ENCODE results near the gene FAIM2. TPM values are rescaled to one million over a fixed set of nuclear protein-coding genes. Genes with fewer than 3 reads are reported as not detected.
"Not testable (repeated sequence)": the region's sequence is repeated elsewhere in the genome, so short reads cannot be mapped to it uniquely, and the experiment has no call there.

FAIM2 gene
- total RNA-seq, 2 donors from 2014 or later, result 0.05 to 0.68 TPM

GRCh38 chr12:49881415-49882247 is 22.1 kb downstream of the FAIM2 start:
- Mint-ChIP-seq H3K36me3 (ENCODE audit: low read depth) (no peaks in the 10 kb centered on the region), H3K27ac (peak overlapping the region; percentile 8), H3K27me3 (peaks cover 15% of the 10 kb centered on the region), H3K4me1 (peaks cover 7% of the 10 kb centered on the region), H3K4me3 (no peak overlapping the region)
- no peaks in the 10 kb centered on the region for H3K9me3 ChIP-seq (ENCODE audit: control insufficient read depth, low read length, poor library complexity, severe bottlenecking)
- ATAC-seq (no peak), DNase-seq (no peak)

GRCh38 chr12:49880756-49881414 is 22.8 kb downstream of the FAIM2 start:
- Mint-ChIP-seq H3K4me3 (no peak overlapping the region), H3K36me3 (ENCODE audit: low read depth) (no peaks in the 10 kb centered on the region), H3K27me3 (peaks cover 13% of the 10 kb centered on the region), H3K27ac (no peak overlapping the region), H3K4me1 (peaks cover 7% of the 10 kb centered on the region)
- no peaks in the 10 kb centered on the region for H3K9me3 ChIP-seq (ENCODE audit: control insufficient read depth, low read length, poor library complexity, severe bottlenecking)
- ATAC-seq, result no peak
- no peak for DNase-seq

- not testable (repeated sequence) for H3K27ac Mint-ChIP-seq, H3K4me3 Mint-ChIP-seq
These were observed 24.6 kb downstream of the FAIM2 start for GRCh38 chr12:49879065-49879464.

GRCh38 chr12:49878021-49878420 is 25.7 kb downstream of the FAIM2 start:
- DNase-seq (no peak), ATAC-seq (no peak)
- no peak overlapping the region for H3K4me3 Mint-ChIP-seq
- no peak overlapping the region for H3K27ac Mint-ChIP-seq
- H3K4me1 Mint-ChIP-seq, result peaks cover 7% of the 10 kb centered on the region
- H3K9me3 ChIP-seq (ENCODE audit: control insufficient read depth, low read length, poor library complexity, severe bottlenecking), result no peaks in the 10 kb centered on the region
- H3K36me3 Mint-ChIP-seq (ENCODE audit: low read depth), result no peaks in the 10 kb centered on the region
- no peaks in the 10 kb centered on the region for H3K27me3 Mint-ChIP-seq

More at GRCh38 chr12:49879065-49879464, 24.6 kb downstream of the FAIM2 start:
- not testable (repeated sequence) for H3K9me3 ChIP-seq (ENCODE audit: control insufficient read depth, low read length, poor library complexity, severe bottlenecking); H3K27me3 Mint-ChIP-seq; DNase-seq; H3K36me3 Mint-ChIP-seq (ENCODE audit: low read depth); ATAC-seq; H3K4me1 Mint-ChIP-seq

- ATAC-seq (no peak), DNase-seq (no peak)
- Mint-ChIP-seq H3K4me3 (no peak overlapping the region), H3K4me1 (peaks cover 4% of the 10 kb centered on the region), H3K27ac (no peak overlapping the region), H3K36me3 (ENCODE audit: low read depth) (no peaks in the 10 kb centered on the region), H3K27me3 (no peaks in the 10 kb centered on the region)
- no peaks in the 10 kb centered on the region for H3K9me3 ChIP-seq (ENCODE audit: control insufficient read depth, low read length, poor library complexity, severe bottlenecking)
These were observed 26.6 kb downstream of the FAIM2 start for GRCh38 chr12:49877066-49877465.

GRCh38 chr12:49876070-49876469 is 27.6 kb downstream of the FAIM2 start:
- no peak for ATAC-seq
- Mint-ChIP-seq H3K27ac (no peak overlapping the region), H3K4me3 (no peak overlapping the region), H3K4me1 (peaks cover 4% of the 10 kb centered on the region), H3K27me3 (no peaks in the 10 kb centered on the region), H3K36me3 (ENCODE audit: low read depth) (no peaks in the 10 kb centered on the region)
- no peak for DNase-seq
- no peaks in the 10 kb centered on the region for H3K9me3 ChIP-seq (ENCODE audit: control insufficient read depth, low read length, poor library complexity, severe bottlenecking)

GRCh38 chr12:49875115-49875720 is 28.5 kb downstream of the FAIM2 start:
- no peak for ATAC-seq
- H3K9me3 ChIP-seq (ENCODE audit: control insufficient read depth, low read length, poor library complexity, severe bottlenecking), result no peaks in the 10 kb centered on the region
- H3K36me3 Mint-ChIP-seq (ENCODE audit: low read depth), result no peaks in the 10 kb centered on the region
- H3K27ac Mint-ChIP-seq, result no peak overlapping the region
- H3K27me3 Mint-ChIP-seq, result no peaks in the 10 kb centered on the region
- H3K4me1 Mint-ChIP-seq, result no peaks in the 10 kb centered on the region
- DNase-seq, result no peak
- H3K4me3 Mint-ChIP-seq, result no peak overlapping the region

GRCh38 chr12:49874142-49874897 is 29.4 kb downstream of the FAIM2 start:
- DNase-seq (no peak), ATAC-seq (no peak)
- Mint-ChIP-seq H3K4me1 (no peaks in the 10 kb centered on the region), H3K4me3 (no peak overlapping the region), H3K27me3 (no peaks in the 10 kb centered on the region), H3K27ac (no peak overlapping the region), H3K36me3 (ENCODE audit: low read depth) (no peaks in the 10 kb centered on the region)
- H3K9me3 ChIP-seq (ENCODE audit: control insufficient read depth, low read length, poor library complexity, severe bottlenecking), result no peaks in the 10 kb centered on the region

GRCh38 chr12:49873361-49873934 is 30.3 kb downstream of the FAIM2 start:
- no peak overlapping the region for H3K27ac Mint-ChIP-seq
- H3K27me3 Mint-ChIP-seq, result no peaks in the 10 kb centered on the region
- no peak overlapping the region for H3K4me3 Mint-ChIP-seq
- H3K36me3 Mint-ChIP-seq (ENCODE audit: low read depth), result no peaks in the 10 kb centered on the region
- no peak for ATAC-seq
- no peak for DNase-seq
- H3K9me3 ChIP-seq (ENCODE audit: control insufficient read depth, low read length, poor library complexity, severe bottlenecking), result no peaks in the 10 kb centered on the region
- no peaks in the 10 kb centered on the region for H3K4me1 Mint-ChIP-seq

GRCh38 chr12:49872781-49873181 is 30.9 kb downstream of the FAIM2 start:
- H3K27ac Mint-ChIP-seq, result no peak overlapping the region
- H3K36me3 Mint-ChIP-seq (ENCODE audit: low read depth), result no peaks in the 10 kb centered on the region
- no peaks in the 10 kb centered on the region for H3K27me3 Mint-ChIP-seq
- ATAC-seq (no peak), DNase-seq (no peak)
- H3K4me3 Mint-ChIP-seq, result no peak overlapping the region
- no peaks in the 10 kb centered on the region for H3K9me3 ChIP-seq (ENCODE audit: control insufficient read depth, low read length, poor library complexity, severe bottlenecking)
- peaks cover under 1% of the 10 kb centered on the region for H3K4me1 Mint-ChIP-seq

GRCh38 chr12:49872381-49872780 is 31.3 kb downstream of the FAIM2 start:
- H3K27me3 Mint-ChIP-seq, result no peaks in the 10 kb centered on the region
- H3K27ac Mint-ChIP-seq, result no peak overlapping the region
- no peaks in the 10 kb centered on the region for H3K9me3 ChIP-seq (ENCODE audit: control insufficient read depth, low read length, poor library complexity, severe bottlenecking)
- no peak overlapping the region for H3K4me3 Mint-ChIP-seq
- DNase-seq, result no peak
- H3K4me1 Mint-ChIP-seq, result peaks cover 3% of the 10 kb centered on the region
- no peak for ATAC-seq
- H3K36me3 Mint-ChIP-seq (ENCODE audit: low read depth), result no peaks in the 10 kb centered on the region

GRCh38 chr12:49871811-49872251 is 31.9 kb downstream of the FAIM2 start:
- DNase-seq; ATAC-seq; H3K4me1 Mint-ChIP-seq; H3K27ac Mint-ChIP-seq; H3K27me3 Mint-ChIP-seq; H3K9me3 ChIP-seq (ENCODE audit: control insufficient read depth, low read length, poor library complexity, severe bottlenecking); H3K36me3 Mint-ChIP-seq (ENCODE audit: low read depth); H3K4me3 Mint-ChIP-seq: not testable (repeated sequence)

GRCh38 chr12:49871263-49871561 is 32.5 kb downstream of the FAIM2 start:
- no peaks in the 10 kb centered on the region for H3K9me3 ChIP-seq (ENCODE audit: control insufficient read depth, low read length, poor library complexity, severe bottlenecking)
- H3K4me3 Mint-ChIP-seq, result no peak overlapping the region
- peaks cover 5% of the 10 kb centered on the region for H3K4me1 Mint-ChIP-seq
- H3K27me3 Mint-ChIP-seq, result peaks cover 4% of the 10 kb centered on the region
- no peak for ATAC-seq
- no peak overlapping the region for H3K27ac Mint-ChIP-seq
- H3K36me3 Mint-ChIP-seq (ENCODE audit: low read depth), result no peaks in the 10 kb centered on the region
- no peak for DNase-seq

Measured in T-helper 17 cell (primary cell).